Transverse colon (tissue), 4 donors: ENCODE results near the gene GATA2. TPM values are rescaled to one million over a fixed set of nuclear protein-coding genes. Genes with fewer than 3 reads are reported as not detected.

Experiments used
- DNase-seq: peaks from one replicate; pipeline ENCODE4 v3.0.0-alpha.2; 2019
- H3K27ac ChIP-seq, 4 donors: fragments of 200-600 bp; sonication (generic); 2 replicates each; pipeline ENCODE4 v1.5.1; 2016 to 2018; ENCODE audit warnings: inconsistent platforms in 4 of 4
- H3K27me3 ChIP-seq: fragments of 200-600 bp; sonication (generic); 2 replicates; pipeline ENCODE4 v1.5.1; 2017; ENCODE audit warnings: inconsistent platforms
- H3K36me3 ChIP-seq, 4 donors: fragments of 200-600 bp; sonication (generic); 2 replicates each; pipeline ENCODE4 v1.5.1; 2017 to 2019; ENCODE audit warnings: inconsistent platforms in 4 of 4
- H3K4me1 ChIP-seq, 4 donors: fragments of 200-600 bp; sonication (generic); 2 replicates each; pipeline ENCODE4 v1.5.1; 2017 to 2020; ENCODE audit warnings: inconsistent platforms in 4 of 4
- H3K4me3 ChIP-seq, 4 donors: fragments of 200-600 bp; sonication (generic); 1 replicate in 1 of 4; 2 replicates in 3 of 4; pipeline versions ENCODE4 v1.5.1 to v1.6.1; 2017 to 2019; ENCODE audit warnings: inconsistent platforms in 4 of 4
- H3K9me3 ChIP-seq, 2 donors: fragments of 200-600 bp; sonication (generic); 2 replicates each; pipeline ENCODE4 v1.5.1; 2017 to 2019; ENCODE audit warnings: inconsistent platforms in 2 of 2
- CTCF ChIP-seq, 5 experiments: fragments of 200-600 bp in 3 of 5; fragments of 450-650 bp in 2 of 5; sonication (generic) in 3 of 5; IDR thresholded peaks; 1 replicate in 2 of 5; 2 replicates in 3 of 5; pipeline ENCODE4 v1.5.1; 2016 to 2017; ENCODE audit warnings: antibody characterized with exemption in 5 of 5, inconsistent platforms in 3 of 5, mild to moderate bottlenecking in 2 of 5, moderate library complexity in 1 of 5
- EP300 ChIP-seq: sonication (generic); formaldehyde crosslinking; IDR thresholded peaks from one replicate; pipeline ENCODE4 v1.6.1; 2017; ENCODE audit warnings: antibody characterized with exemption, low read depth
- POLR2A ChIP-seq: fragments of 450-650 bp; IDR thresholded peaks from one replicate; pipeline ENCODE4 v1.6.1; 2016; ENCODE audit warnings: antibody characterized with exemption, mild to moderate bottlenecking, moderate library complexity
- POLR2AphosphoS5 ChIP-seq, 3 donors: sonication (generic); formaldehyde crosslinking; IDR thresholded peaks; one replicate each; pipeline ENCODE4 v1.6.1; 2016; ENCODE audit warnings: antibody characterized with exemption in 3 of 3
- WGBS, 2 donors: methylation state at CpG; one replicate each; pipeline ENCODE4 v1.1.5; 2018; ENCODE audit warnings: low coverage in 1 of 2; 5-methylcytosine and 5-hydroxymethylcytosine counted together
- in situ Hi-C, 4 donors: fragments of 200-750 bp; cut with MboI; loops; one replicate each; pipeline versions ENCODE4 v1.15.0 to v1.15.1; 2017; ENCODE audit warnings: low sequenced_read_pairs in 3 of 4, low pct_ligation_motif_present in 1 of 4, low pct_unique_long_range_greater_than_20kb in 1 of 4
- intact Hi-C: fragments of 100-400 bp; cut with DNase I; formaldehyde crosslinking; loops from one replicate; pipeline ENCODE4 v1.15.1; 2023; ENCODE audit warnings: low total_unique reads
- total RNA-seq, 4 donors: library from RNA; depleted of rRNA; stranded (reverse); fragments of >200 nt; gene quantifications; one replicate each; pipeline ENCODE4 v1.1.0, GENCODE V29; 2016

GATA2 gene
- total RNA-seq, 4 donors from 2014 or later, result 1.8 to 8.2 (median 2.9) TPM

GRCh38 chr3:128463354-128463753 is 29.6 kb downstream of the GATA2 start:
- DNase-seq, result no peak
- intact Hi-C loops, result no loop called here
- TF ChIP-seq EP300, result no peak
- no peaks in the 10 kb centered on the region for H3K4me1 ChIP-seq
- no peak overlapping the region for H3K4me3 ChIP-seq
- in situ Hi-C loops, result no loop called here
- H3K9me3 ChIP-seq, result no peaks in the 10 kb centered on the region
- no peak overlapping the region for H3K27ac ChIP-seq
- no peaks in the 10 kb centered on the region for H3K27me3 ChIP-seq
- no peaks in the 10 kb centered on the region for H3K36me3 ChIP-seq
- 80% methylated on average over 7 of the region's 11 CpGs; no CpG with 5 or more reads in 1 of the 2 donors for WGBS, 2 donors

DNA sequence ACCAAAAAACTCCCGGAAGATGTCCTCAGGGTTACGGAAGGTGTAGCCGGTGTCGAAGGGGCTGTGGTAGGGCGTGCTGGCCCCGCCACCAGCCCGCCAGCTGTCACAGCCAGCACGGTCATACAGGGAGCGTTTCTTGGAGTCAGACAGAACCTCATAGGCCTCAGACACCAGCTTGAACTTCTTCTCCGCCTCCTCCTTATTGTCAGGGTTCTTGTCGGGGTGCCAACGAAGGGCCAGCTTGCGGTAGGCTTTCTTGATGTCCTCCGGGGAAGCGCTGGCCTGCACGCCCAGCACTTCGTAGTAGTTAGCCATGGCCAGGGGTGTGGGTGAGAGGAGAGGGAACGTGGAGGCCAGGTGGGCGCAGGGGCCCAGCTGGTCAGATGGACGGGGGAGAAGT is 30.1 kb downstream of the GATA2 start:
- no peak for DNase-seq
- intact Hi-C loops (no loop called here), in situ Hi-C loops (no loop called here)
- WGBS, 2 donors, result 90 to 100% methylated on average over 3 to 20 of the region's 20 CpGs
- Histone ChIP-seq H3K27me3 (no peaks in the 10 kb centered on the region), H3K4me1 (no peaks in the 10 kb centered on the region), H3K36me3 (no peaks in the 10 kb centered on the region), H3K9me3 (no peaks in the 10 kb centered on the region), H3K4me3 (no peak overlapping the region), H3K27ac (no peak overlapping the region)
- TF ChIP-seq CTCF (IDR thresholded peaks at IDR 0.05) (no peak), EP300 (no peak), POLR2A (no peak), POLR2AphosphoS5 (IDR thresholded peaks at IDR 0.05) (no peak)

GRCh38 chr3:128462341-128462910 is 30.6 kb downstream of the GATA2 start:
- Histone ChIP-seq H3K9me3 (no peaks in the 10 kb centered on the region), H3K27me3 (no peaks in the 10 kb centered on the region), H3K27ac (no peak overlapping the region), H3K36me3 (no peaks in the 10 kb centered on the region), H3K4me1 (no peaks in the 10 kb centered on the region), H3K4me3 (no peak overlapping the region)
- TF ChIP-seq POLR2AphosphoS5 (IDR thresholded peaks at IDR 0.05) (no peak), POLR2A (no peak), EP300 (no peak), CTCF (IDR thresholded peaks at IDR 0.05) (no peak)
- WGBS, 2 donors, result 90% methylated on average over 23 of the region's 23 CpGs; no CpG with 5 or more reads in 1 of the 2 donors
- DNase-seq, result no peak
- intact Hi-C loops, result no loop called here
- in situ Hi-C loops, result no loop called here

GRCh38 chr3:128461731-128462130 is 31.3 kb downstream of the GATA2 start:
- 80 to 81% methylated on average over 2 to 12 of the region's 12 CpGs for WGBS, 2 donors
- in situ Hi-C loops, result no loop called here
- Histone ChIP-seq H3K27me3 (no peaks in the 10 kb centered on the region), H3K27ac (no peak overlapping the region), H3K36me3 (no peaks in the 10 kb centered on the region), H3K9me3 (no peaks in the 10 kb centered on the region), H3K4me3 (no peak overlapping the region), H3K4me1 (no peaks in the 10 kb centered on the region)
- intact Hi-C loops, result no loop called here
- DNase-seq, result no peak
- TF ChIP-seq POLR2AphosphoS5 (IDR thresholded peaks at IDR 0.05) (no peak), EP300 (no peak)

GRCh38 chr3:128459461-128459820 is 33.6 kb downstream of the GATA2 start:
- no peak overlapping the region for H3K27ac ChIP-seq
- H3K27me3 ChIP-seq, result peaks cover 19% of the 10 kb centered on the region
- TF ChIP-seq POLR2AphosphoS5 (IDR thresholded peaks at IDR 0.05) (no peak), EP300 (no peak), POLR2A (no peak), CTCF (IDR thresholded peaks at IDR 0.05) (no peak)
- no peak for DNase-seq
- H3K9me3 ChIP-seq, result no peaks in the 10 kb centered on the region
- intact Hi-C loops (no loop called here), in situ Hi-C loops (no loop called here)
- H3K4me3 ChIP-seq, result no peak overlapping the region
- no peaks in the 10 kb centered on the region for H3K4me1 ChIP-seq
- no peaks in the 10 kb centered on the region for H3K36me3 ChIP-seq
- 50 to 78% methylated on average over 1 to 3 of the region's 9 CpGs for WGBS, 2 donors
